Testis (tissue), 2 donors: ENCODE data around the gene LRRC36.

ENCODE experiments used
- POLR2A ChIP-seq: fragments of 450-650 bp; IDR thresholded peaks from one replicate; pipeline ENCODE4 v1.6.1; 2017; ENCODE audit warnings: antibody characterized with exemption, mild to moderate bottlenecking, moderate library complexity
- TF ChIP-seq, protein P1 (sequence below), 3 experiments: fragments of 450-650 bp in 2 of 3; fragments of 200-600 bp in 1 of 3; sonication (generic) in 1 of 3; IDR thresholded peaks; one replicate each; pipeline ENCODE4 v1.5.1; 2016 to 2019; ENCODE audit warnings: antibody characterized with exemption in 3 of 3, mild to moderate bottlenecking in 2 of 3, moderate library complexity in 1 of 3

DNA sequence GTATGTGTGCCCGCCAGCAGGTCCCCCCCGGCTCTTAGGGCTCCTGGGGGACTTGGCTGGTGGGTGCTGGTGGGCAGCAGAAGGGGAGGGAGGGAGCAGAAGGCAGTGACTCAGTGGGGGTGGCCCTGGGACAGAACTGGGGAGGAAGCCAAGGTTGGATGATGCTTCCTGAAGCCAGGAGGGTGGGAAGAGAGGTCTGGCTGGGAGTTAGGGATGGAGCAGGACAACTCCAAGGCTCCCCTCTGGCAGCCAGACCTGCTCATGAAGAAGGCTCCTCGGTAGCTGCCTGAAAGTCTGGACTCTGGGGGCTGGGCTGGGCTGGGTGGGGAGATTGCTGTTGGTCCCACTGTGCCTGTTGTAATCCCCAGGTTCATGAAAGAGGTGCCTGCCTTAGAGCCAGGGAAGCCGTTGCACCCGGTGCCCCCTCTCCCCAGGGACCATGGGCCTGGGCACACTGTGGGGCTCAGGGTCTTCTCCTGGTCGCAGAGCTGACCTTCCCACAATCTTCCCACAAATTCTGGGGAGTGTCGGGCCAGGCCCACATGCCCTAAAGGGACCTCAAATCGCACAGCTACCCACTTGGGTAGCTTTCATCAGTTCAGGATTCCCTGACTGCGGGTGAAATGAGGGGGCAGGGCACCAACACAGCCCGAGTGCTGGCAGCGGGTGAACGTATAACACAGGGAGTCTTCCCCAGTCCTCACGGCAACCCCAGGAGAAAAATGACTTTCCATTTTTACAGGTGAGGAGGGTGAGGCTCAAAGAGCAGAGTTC is 48.4 kb upstream of the LRRC36 start:
- TF ChIP-seq, protein P1, sequence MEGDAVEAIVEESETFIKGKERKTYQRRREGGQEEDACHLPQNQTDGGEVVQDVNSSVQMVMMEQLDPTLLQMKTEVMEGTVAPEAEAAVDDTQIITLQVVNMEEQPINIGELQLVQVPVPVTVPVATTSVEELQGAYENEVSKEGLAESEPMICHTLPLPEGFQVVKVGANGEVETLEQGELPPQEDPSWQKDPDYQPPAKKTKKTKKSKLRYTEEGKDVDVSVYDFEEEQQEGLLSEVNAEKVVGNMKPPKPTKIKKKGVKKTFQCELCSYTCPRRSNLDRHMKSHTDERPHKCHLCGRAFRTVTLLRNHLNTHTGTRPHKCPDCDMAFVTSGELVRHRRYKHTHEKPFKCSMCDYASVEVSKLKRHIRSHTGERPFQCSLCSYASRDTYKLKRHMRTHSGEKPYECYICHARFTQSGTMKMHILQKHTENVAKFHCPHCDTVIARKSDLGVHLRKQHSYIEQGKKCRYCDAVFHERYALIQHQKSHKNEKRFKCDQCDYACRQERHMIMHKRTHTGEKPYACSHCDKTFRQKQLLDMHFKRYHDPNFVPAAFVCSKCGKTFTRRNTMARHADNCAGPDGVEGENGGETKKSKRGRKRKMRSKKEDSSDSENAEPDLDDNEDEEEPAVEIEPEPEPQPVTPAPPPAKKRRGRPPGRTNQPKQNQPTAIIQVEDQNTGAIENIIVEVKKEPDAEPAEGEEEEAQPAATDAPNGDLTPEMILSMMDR (IDR thresholded peaks at IDR 0.05): no peak
- no peak for TF ChIP-seq POLR2A
